A549 treated with DMSO at 1 μM for 4 hours (cell line): ENCODE measurements around the gene MISP3. TPM values are rescaled to one million over a fixed set of nuclear protein-coding genes. Genes with fewer than 3 reads are reported as not detected.

Experiments
- total RNA-seq: library from RNA; stranded (reverse); fragments of 200-300 nt; extraction: Qiagen RNA extraction; gene quantifications from 5 replicates; pipeline ENCODE4 v1.2.3, GENCODE V29; 2022; ENCODE audit warnings: low read depth

MISP3 gene
- total RNA-seq, result 3.4 to 3.6 TPM (median 3.6 TPM) in 5 replicates

DNA sequence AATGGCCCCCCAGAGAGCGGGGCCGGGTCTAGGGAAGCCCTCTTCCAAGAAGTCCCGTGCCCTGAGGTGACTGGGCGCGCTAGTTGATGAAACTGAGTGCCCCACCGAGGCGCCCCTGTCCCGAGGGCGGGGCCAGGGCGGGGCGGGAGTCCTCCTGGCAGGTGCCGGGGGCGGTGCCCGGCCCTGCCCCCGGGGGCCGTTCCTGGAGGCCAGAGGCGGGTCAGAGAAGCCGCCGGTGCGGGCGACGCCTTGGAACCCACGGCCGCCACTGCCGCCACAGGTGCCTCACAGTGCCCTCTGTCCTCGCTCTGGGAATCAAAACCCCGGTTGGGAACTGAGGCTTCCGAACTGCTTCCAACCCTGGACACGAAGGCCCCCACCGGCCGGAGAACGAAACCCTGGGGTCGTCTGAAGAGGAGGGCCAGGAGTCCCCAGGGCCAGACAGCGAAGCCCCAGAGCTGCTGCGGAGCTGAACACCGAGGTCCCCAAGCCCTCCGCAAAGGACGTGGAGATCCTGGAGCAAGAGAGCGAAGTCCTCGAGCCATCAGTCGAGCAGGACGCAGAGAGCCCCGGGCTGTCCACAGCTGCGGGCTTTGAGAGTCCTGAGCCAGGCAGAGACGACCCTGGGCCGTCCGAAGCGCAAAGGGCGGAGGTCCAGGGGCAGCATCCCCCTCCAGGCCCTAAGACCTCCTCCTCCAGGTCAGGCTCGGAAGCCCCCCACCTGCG lies at the start of gene MISP3:
TSS of gene MISP3 (plus strand) at position 252 of the 726 bp plus-strand sequence. CDS start 524 bp downstream, outside the sequence.

DNA sequence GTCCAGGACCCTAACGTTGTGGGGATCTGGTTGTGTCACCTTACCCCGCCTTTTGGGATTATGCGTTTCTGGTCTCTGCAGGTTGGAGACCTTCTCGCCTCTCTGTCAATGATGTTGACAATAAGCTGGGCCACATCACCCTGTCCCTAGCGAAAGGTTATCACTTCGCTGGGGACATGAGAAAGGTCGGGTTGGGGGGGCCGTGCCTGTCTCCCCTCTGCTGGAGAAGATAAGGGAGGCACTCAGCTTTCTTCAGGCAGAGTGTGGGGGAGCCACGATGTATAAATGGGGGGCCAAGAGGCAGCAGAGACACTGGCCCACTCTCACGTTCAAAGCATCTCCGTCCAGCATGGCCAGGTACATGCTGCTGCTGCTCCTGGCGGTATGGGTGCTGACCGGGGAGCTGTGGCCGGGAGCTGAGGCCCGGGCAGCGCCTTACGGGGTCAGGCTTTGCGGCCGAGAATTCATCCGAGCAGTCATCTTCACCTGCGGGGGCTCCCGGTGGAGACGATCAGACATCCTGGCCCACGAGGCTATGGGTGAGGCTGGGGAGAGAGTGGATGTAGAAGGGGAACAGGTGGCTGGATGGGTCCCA lies 44.6 kb upstream of the MISP3 start, which contains the start of gene RLN3:
TSS of gene RLN3 (plus strand) at position 293 of the 595 bp plus-strand sequence. CDS start at position 350, 57 bp downstream.

DNA sequence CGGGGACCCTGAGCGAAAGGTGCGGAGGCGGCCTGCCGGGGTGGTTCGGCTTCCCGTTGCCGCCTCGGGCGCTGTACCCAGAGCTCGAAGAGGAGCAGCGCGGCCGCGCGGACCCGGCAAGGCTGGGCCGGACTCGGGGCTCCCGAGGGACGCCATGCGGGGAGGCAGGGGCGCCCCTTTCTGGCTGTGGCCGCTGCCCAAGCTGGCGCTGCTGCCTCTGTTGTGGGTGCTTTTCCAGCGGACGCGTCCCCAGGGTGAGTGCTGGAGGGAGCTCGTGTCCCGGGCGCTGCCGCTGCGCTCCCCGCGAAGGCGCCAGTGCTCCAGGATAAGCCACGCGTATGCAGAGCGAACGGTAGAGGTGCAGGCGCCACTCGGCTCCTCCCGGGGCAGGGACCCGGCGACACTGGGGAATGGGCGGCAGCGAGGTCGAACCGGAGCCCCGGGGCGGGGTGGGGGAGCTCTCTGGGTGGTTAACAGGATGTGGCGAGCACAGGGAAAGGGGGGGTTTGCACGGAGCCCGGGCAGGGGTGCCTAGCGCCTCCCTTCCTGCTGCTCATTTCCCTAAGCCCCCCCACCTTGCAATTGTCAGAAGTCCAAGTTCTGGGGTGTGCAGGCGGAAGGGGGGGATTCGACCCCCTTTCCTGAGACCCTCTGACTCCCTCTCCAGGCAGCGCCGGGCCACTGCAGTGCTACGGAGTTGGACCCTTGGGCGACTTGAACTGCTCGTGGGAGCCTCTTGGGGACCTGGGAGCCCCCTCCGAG lies 40.7 kb upstream of the MISP3 start, which contains the start of gene IL27RA:
TSS of gene IL27RA (plus strand) at position 44 of the 762 bp plus-strand sequence. CDS start at position 155, 111 bp downstream.

DNA sequence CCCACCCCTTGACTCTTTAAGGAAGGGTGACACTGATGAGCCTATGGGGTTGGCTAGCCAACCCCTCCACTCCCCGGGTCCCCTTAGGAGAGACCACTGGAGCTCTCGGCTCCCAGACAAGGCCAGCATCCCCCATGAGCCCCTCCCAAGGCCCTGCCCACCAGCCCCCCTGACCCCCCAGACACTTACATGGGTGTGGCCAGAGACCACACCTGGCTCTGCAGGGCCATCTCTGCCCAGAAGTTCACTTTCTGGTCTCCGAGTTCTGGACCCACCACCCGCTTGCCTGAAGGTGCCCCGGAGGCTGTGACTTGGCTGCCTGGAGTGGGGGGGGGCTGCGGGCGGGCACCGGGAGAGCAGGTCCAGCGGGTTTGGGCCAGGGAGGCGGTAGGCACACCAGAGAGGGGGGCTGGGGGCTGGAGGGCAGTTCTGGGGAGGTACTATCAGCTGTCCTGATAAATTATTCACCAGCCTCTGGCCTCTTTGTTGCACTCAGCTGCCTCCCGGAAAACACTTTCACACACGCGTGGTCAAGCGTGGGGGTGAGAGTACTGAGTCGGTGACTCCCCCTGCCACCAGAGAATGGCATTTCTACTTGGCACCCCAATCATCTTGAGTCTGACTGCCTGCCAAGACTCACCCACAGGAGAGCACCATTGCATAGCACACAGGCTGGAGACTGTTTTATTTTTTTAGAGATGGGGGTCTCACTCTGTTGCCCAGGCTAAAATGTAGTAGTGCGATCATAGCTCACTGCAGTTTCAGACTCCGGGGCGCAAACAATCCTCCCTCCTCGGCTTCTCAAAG lies 10.6 kb upstream of the MISP3 start, which contains the start of gene PALM3:
TSS of gene PALM3 (minus strand) at position 326 of the 807 bp plus-strand sequence. CDS start at position 230, 96 bp downstream.

DNA sequence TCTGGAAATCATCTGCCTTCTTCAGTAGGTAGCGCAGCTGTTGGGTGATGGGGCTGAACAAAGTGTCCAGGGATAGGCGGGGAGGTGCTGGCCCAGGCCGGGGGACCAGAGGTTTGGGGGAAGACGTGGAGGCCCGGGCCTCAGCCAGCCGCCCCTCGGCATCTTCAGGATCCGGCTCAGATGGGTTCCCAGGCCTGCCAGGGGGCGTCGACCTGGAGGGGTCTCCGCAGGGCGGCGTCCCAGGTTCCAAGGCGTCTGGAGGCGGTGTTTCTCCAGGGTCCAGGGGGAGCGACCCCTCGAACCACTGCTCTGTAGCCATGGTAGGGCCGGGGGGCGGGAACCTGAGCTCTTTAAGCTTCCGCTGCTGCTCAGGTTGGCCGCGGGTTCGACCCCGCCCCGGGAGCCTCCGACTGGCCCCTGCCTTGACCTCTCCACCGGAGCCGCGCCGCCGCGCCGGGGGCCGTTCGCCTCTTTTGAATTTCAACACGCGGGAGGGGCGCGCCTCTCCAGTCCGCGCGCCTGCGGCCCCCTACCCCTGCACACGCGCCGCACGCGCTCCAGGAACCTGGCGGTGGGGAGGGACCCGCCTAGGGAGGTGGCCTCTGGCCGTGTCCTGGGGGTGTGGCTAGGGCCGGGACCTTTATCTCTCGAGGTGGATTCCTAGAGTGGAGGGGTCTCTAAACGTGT lies 12.9 kb downstream of the MISP3 start, which contains the start of gene C19orf67:
TSS of gene C19orf67 (minus strand) at position 475 of the 687 bp plus-strand sequence. CDS start at position 319, 156 bp downstream.

DNA sequence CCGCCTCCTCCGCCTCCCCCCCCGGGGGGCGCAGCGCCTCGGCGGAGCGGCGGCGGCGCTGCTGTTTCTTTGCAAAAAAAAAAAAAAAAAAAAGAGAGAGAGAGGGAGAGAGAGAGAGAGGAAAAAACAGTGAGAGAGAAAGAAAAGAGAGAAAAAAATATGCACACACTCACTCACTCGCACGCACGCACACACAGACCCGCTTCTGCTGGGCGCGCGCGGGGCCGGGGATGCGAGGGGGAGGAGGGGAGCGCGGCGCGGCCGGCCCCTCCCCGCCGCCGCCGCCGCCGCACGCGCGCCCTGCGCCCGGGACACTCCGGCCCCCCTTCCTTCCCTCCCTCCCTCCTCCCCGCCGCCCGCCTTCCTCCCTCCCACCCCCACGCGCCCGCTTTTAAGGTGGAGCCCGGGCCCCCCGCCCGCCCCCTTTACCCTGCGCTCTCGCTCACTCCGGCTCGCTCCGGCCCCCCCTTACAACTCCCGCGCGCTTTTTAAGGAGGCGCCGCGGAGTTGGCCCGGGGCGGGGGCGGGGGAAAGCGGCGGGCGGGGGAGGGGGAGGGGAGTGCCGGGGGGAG lies 18.0 kb downstream of the MISP3 start, which contains the start of gene SAMD1:
TSS of gene SAMD1 (minus strand) at position 243 of the 572 bp plus-strand sequence.

DNA sequence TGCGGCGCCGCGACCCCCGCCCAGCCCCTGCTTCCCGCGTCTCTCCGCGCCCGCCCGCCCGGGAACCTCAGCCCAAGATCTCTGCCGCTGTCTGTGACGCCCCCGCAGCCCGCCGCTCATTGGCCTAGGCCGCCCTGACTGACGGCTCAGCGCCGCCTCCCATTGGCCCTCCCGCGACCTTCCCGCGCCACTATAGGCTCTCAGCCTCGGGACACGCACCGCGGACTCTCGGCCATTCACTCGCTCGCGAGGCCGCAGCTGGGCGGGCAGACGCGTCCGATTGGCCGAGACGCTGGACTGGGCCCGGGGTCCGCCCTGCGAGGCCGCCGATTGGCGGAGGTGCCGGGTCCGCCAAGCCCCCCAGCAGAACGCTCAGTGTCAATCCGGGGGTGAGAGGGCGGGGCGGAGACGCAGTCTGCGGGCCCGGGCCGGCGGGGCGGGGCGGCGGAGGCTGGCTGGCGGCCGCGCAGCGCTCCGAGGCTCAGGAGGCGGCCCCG lies 45.1 kb downstream of the MISP3 start, which contains the start of gene PRKACA:
TSS of gene PRKACA (minus strand) at position 95 of the 497 bp plus-strand sequence. CDS start 215 bp downstream, outside the sequence.

Other genes starting within 250 kb of the MISP3 start
- 2.8 to 4.3 TPM (median 3.3 TPM) in 5 replicates for gene NANOS3, start 195.7 kb upstream of the MISP3 start, total RNA-seq
- 0.27 to 0.42 TPM (median 0.32 TPM) in 4 of 5 replicates, not detected in the other for gene BRME1, start 166.7 kb upstream of the MISP3 start, total RNA-seq
- 7.5 to 12.5 TPM (median 10.5 TPM) in 5 replicates for gene CC2D1A, start 166.6 kb upstream of the MISP3 start, total RNA-seq
- gene PODNL1, start 134.4 kb upstream of the MISP3 start, total RNA-seq, result 1.0 to 1.5 TPM (median 1.4 TPM) in 5 replicates
- gene DCAF15, start 120.3 kb upstream of the MISP3 start, total RNA-seq, result 18.0 to 22.4 TPM (median 18.5 TPM) in 5 replicates
- 4.2 to 7.2 TPM (median 5.7 TPM) in 5 replicates for gene RFX1, start 66.5 kb upstream of the MISP3 start, total RNA-seq
- not detected in 5 replicates for gene RLN3, start 44.6 kb upstream of the MISP3 start, total RNA-seq
- 9.0 to 12.6 TPM (median 11.6 TPM) in 5 replicates for gene IL27RA, start 41.0 kb upstream of the MISP3 start, total RNA-seq
- 1.8 to 2.5 TPM (median 2.0 TPM) in 5 replicates for gene PALM3, start 10.7 kb upstream of the MISP3 start, total RNA-seq
- gene C19orf67, start 13.0 kb downstream of the MISP3 start, total RNA-seq, result not detected in 5 replicates
- gene SAMD1, start 18.0 kb downstream of the MISP3 start, total RNA-seq, result 32.8 to 49.0 TPM (median 43.8 TPM) in 5 replicates
- 33.2 to 37.4 TPM (median 37.2 TPM) in 5 replicates for gene PRKACA, start 45.0 kb downstream of the MISP3 start, total RNA-seq
- gene ASF1B, start 63.8 kb downstream of the MISP3 start, total RNA-seq, result 30.6 to 36.4 TPM (median 33.9 TPM) in 5 replicates
- 2.2 to 3.6 TPM (median 3.3 TPM) in 5 replicates for gene ADGRL1, start 133.4 kb downstream of the MISP3 start, total RNA-seq